IMR-90 (cell line): ENCODE data around the gene GGTLC1.

Source experiments
- BHLHE40 ChIP-seq: fragments of 150-350 bp; IDR thresholded peaks from 2 replicates; pipeline ENCODE4 v1.6.1; 2016; ENCODE audit warnings: mild to moderate bottlenecking, low read depth, low read length
- CHD1 ChIP-seq: IDR thresholded peaks from 2 replicates; pipeline ENCODE4 v1.6.1; 2012; ENCODE audit warnings: low read depth, low read length, improper control_type of control experiment
- MXI1 ChIP-seq: IDR thresholded peaks from 2 replicates; pipeline ENCODE4 v1.6.1; 2012; ENCODE audit warnings: low read depth, mild to moderate bottlenecking, low read length, moderate library complexity, borderline replicate concordance
- POLR2A ChIP-seq: IDR thresholded peaks from 2 replicates; pipeline ENCODE4 v1.6.1; 2012; ENCODE audit warnings: mild to moderate bottlenecking, low read depth, low read length
- RAD21 ChIP-seq: IDR thresholded peaks from 2 replicates; pipeline ENCODE4 v1.6.1; 2012; ENCODE audit warnings: low read length, improper control_type of control experiment
- SMC3 ChIP-seq: fragments of 150-350 bp; IDR thresholded peaks from 2 replicates; pipeline ENCODE4 v1.6.1; 2016; ENCODE audit warnings: low read depth, mild to moderate bottlenecking, antibody characterized with exemption, low read length, moderate library complexity
- USF2 ChIP-seq: fragments of 150-350 bp; IDR thresholded peaks from 2 replicates; pipeline ENCODE4 v1.6.1; 2017; ENCODE audit warnings: mild to moderate bottlenecking, antibody characterized with exemption, low read length, low read depth
- TF ChIP-seq, protein P1 (sequence below): conservative IDR thresholded peaks from 2 replicates; pipeline ENCODE4 v1.5.1; 2012; ENCODE audit warnings: mild to moderate bottlenecking, low read depth, low read length, improper control_type of control experiment

GRCh38 chr20:24006626-24007025 lies 18.0 kb upstream of the GGTLC1 start:
- TF ChIP-seq, protein P1, sequence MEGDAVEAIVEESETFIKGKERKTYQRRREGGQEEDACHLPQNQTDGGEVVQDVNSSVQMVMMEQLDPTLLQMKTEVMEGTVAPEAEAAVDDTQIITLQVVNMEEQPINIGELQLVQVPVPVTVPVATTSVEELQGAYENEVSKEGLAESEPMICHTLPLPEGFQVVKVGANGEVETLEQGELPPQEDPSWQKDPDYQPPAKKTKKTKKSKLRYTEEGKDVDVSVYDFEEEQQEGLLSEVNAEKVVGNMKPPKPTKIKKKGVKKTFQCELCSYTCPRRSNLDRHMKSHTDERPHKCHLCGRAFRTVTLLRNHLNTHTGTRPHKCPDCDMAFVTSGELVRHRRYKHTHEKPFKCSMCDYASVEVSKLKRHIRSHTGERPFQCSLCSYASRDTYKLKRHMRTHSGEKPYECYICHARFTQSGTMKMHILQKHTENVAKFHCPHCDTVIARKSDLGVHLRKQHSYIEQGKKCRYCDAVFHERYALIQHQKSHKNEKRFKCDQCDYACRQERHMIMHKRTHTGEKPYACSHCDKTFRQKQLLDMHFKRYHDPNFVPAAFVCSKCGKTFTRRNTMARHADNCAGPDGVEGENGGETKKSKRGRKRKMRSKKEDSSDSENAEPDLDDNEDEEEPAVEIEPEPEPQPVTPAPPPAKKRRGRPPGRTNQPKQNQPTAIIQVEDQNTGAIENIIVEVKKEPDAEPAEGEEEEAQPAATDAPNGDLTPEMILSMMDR = no peak
- TF ChIP-seq POLR2A = no peak
- no peak for TF ChIP-seq CHD1
- no peak for TF ChIP-seq BHLHE40
- TF ChIP-seq SMC3 = no peak
- no peak for TF ChIP-seq RAD21
- TF ChIP-seq USF2 = no peak
- TF ChIP-seq MXI1 = no peak
